ENCODE results near the gene ADAMTSL3.
A peak's percentile ranks its signal among the peaks of the same experiment; 100 is the strongest.

The ADAMTSL3 gene

GRCh38 chr15:83929619-83930018 is 275.7 kb downstream of the ADAMTSL3 start:
- no peak for DNase-seq (ENCODE audit: extremely low read depth, insufficient read length)
- Histone ChIP-seq H3K36me3 (ENCODE audit: control insufficient read depth, insufficient read depth, low read length) (no peaks in the 10 kb centered on the region; the same call in 1 of the 2 replicates), H3K27me3 (replicated peaks; ENCODE audit: control insufficient read depth, insufficient read depth, low read length) (no peaks in the 10 kb centered on the region), H3K4me3 (replicated peaks; ENCODE audit: low read depth, low read length) (no peak overlapping the region)
- TF ChIP-seq CTCF (IDR thresholded peaks at IDR 0.05; ENCODE audit: insufficient read depth, low read length, poor library complexity, severe bottlenecking): no peak

- no peak for TF ChIP-seq CTCF (IDR thresholded peaks at IDR 0.05; ENCODE audit: insufficient read depth, low read length, poor library complexity, severe bottlenecking)
- DNase-seq (ENCODE audit: extremely low read depth, insufficient read length): no peak
- no peaks in the 10 kb centered on the region for H3K27me3 ChIP-seq (replicated peaks; ENCODE audit: control insufficient read depth, insufficient read depth, low read length)
- no peak overlapping the region for H3K4me3 ChIP-seq (replicated peaks; ENCODE audit: low read depth, low read length)
- no peaks in the 10 kb centered on the region; the same call in 1 of the 2 replicates for H3K36me3 ChIP-seq (ENCODE audit: control insufficient read depth, insufficient read depth, low read length)
Measured at GRCh38 chr15:83930392-83931212, 276.7 kb downstream of the ADAMTSL3 start.

- H3K4me3 ChIP-seq (replicated peaks; ENCODE audit: low read depth, low read length): no peak overlapping the region
- no peaks in the 10 kb centered on the region for H3K27me3 ChIP-seq (replicated peaks; ENCODE audit: control insufficient read depth, insufficient read depth, low read length)
- TF ChIP-seq CTCF (IDR thresholded peaks at IDR 0.05; ENCODE audit: insufficient read depth, low read length, poor library complexity, severe bottlenecking): no peak
- no peaks in the 10 kb centered on the region; the same call in 1 of the 2 replicates for H3K36me3 ChIP-seq (ENCODE audit: control insufficient read depth, insufficient read depth, low read length)
- no peak for DNase-seq (ENCODE audit: extremely low read depth, insufficient read length)
Measured at GRCh38 chr15:83935774-83936173, 281.9 kb downstream of the ADAMTSL3 start.

GRCh38 chr15:83940136-83940535 is 286.2 kb downstream of the ADAMTSL3 start:
- DNase-seq (ENCODE audit: extremely low read depth, insufficient read length): peak; percentile 21
- no peak overlapping the region for H3K4me3 ChIP-seq (replicated peaks; ENCODE audit: low read depth, low read length)
- H3K36me3 ChIP-seq (ENCODE audit: control insufficient read depth, insufficient read depth, low read length): no peaks in the 10 kb centered on the region
- no peak for TF ChIP-seq CTCF (IDR thresholded peaks at IDR 0.05; ENCODE audit: insufficient read depth, low read length, poor library complexity, severe bottlenecking)
- H3K27me3 ChIP-seq (replicated peaks; ENCODE audit: control insufficient read depth, insufficient read depth, low read length): no peaks in the 10 kb centered on the region

GRCh38 chr15:83943043-83943442 is 289.1 kb downstream of the ADAMTSL3 start:
- no peak for TF ChIP-seq CTCF (IDR thresholded peaks at IDR 0.05; ENCODE audit: insufficient read depth, low read length, poor library complexity, severe bottlenecking)
- H3K27me3 ChIP-seq (replicated peaks; ENCODE audit: control insufficient read depth, insufficient read depth, low read length): no peaks in the 10 kb centered on the region
- no peak overlapping the region for H3K4me3 ChIP-seq (replicated peaks; ENCODE audit: low read depth, low read length)
- no peak for DNase-seq (ENCODE audit: extremely low read depth, insufficient read length)
- H3K36me3 ChIP-seq (ENCODE audit: control insufficient read depth, insufficient read depth, low read length): no peaks in the 10 kb centered on the region

All from GM06990 (cell line).